Stimulated activated CD4-positive, alpha-beta T cell treated with anti-CD3 and anti-CD28 coated beads, Interleukin-15, amount 100 ng/mL, for 48 hours (primary cell): Measurements from ENCODE around the gene KCND3.

ENCODE experiments used
- DNase-seq, 2 donors: peaks; one replicate each; pipeline ENCODE4 v3.0.0-alpha.2; 2020; ENCODE audit warnings: low read depth in 2 of 2

Gene KCND3

GRCh38 chr1:111920221-111921024 is 69.0 kb downstream of the KCND3 start:
- DNase-seq, result no peak

- DNase-seq, result no peak
Measured at GRCh38 chr1:111911776-111912515, 77.5 kb downstream of the KCND3 start.

GRCh38 chr1:111911061-111911460 is 78.4 kb downstream of the KCND3 start:
- no peak for DNase-seq

GRCh38 chr1:111909030-111909429 is 80.4 kb downstream of the KCND3 start:
- DNase-seq, result no peak

- no peak for DNase-seq
Measured at GRCh38 chr1:111908011-111908621, 81.4 kb downstream of the KCND3 start.

GRCh38 chr1:111907321-111907720 is 82.1 kb downstream of the KCND3 start:
- no peak for DNase-seq

- no peak for DNase-seq
Measured at GRCh38 chr1:111906816-111907215, 82.7 kb downstream of the KCND3 start.

- DNase-seq, result no peak
Measured at GRCh38 chr1:111906111-111906510, 83.4 kb downstream of the KCND3 start.

GRCh38 chr1:111904478-111905218 is 84.8 kb downstream of the KCND3 start:
- DNase-seq, result peak; percentile 7 to 17

- no peak for DNase-seq
Measured at GRCh38 chr1:111903871-111904449, 85.5 kb downstream of the KCND3 start.

- no peak for DNase-seq
Measured at GRCh38 chr1:111903148-111903870, 86.2 kb downstream of the KCND3 start.

- no peak for DNase-seq
Measured at GRCh38 chr1:111895469-111895868, 94.0 kb downstream of the KCND3 start.

GRCh38 chr1:111895017-111895416 is 94.5 kb downstream of the KCND3 start:
- DNase-seq, result no peak

GRCh38 chr1:111894497-111894896 is 95.0 kb downstream of the KCND3 start:
- no peak for DNase-seq

- no peak for DNase-seq
Measured at GRCh38 chr1:111891566-111891965, 97.9 kb downstream of the KCND3 start.

- DNase-seq, result no peak
Measured at GRCh38 chr1:111888740-111889376, 100.6 kb downstream of the KCND3 start.

GRCh38 chr1:111887875-111888274 is 101.6 kb downstream of the KCND3 start:
- no peak for DNase-seq

- DNase-seq, result no peak
Measured at GRCh38 chr1:111887385-111887784, 102.1 kb downstream of the KCND3 start.

- DNase-seq, result no peak
Measured at GRCh38 chr1:111886741-111887140, 102.7 kb downstream of the KCND3 start.

- no peak for DNase-seq
Measured at GRCh38 chr1:111884772-111885443, 104.6 kb downstream of the KCND3 start.
